Measurements from ENCODE around the gene EDN1. TPM values are rescaled to one million over a fixed set of nuclear protein-coding genes. Genes with fewer than 3 reads are reported as not detected.
"Not testable (repeated sequence)": the region's sequence is repeated elsewhere in the genome, so short reads cannot be mapped to it uniquely, and the experiment has no call there.

EDN1 gene
- total RNA-seq, 3 donors from 2014 or later, result 0.24 to 0.25 TPM; not detected in 1

- H3K9me3 Mint-ChIP-seq, result peaks cover 5% of the 10 kb centered on the region
- H3K27me3 Mint-ChIP-seq (ENCODE audit: low read depth), result peaks cover 11% of the 10 kb centered on the region
- no peak overlapping the region for H3K4me3 Mint-ChIP-seq
- DNase-seq (no peak), ATAC-seq (no peak)
- H3K36me3 Mint-ChIP-seq (ENCODE audit: insufficient read depth), result no peaks in the 10 kb centered on the region
- H3K4me1 Mint-ChIP-seq (ENCODE audit: low read depth), result no peaks in the 10 kb centered on the region
These were observed 23.9 kb downstream of the EDN1 start for GRCh38 chr6:12313992-12314589.

- Mint-ChIP-seq H3K9me3 (peaks cover 5% of the 10 kb centered on the region), H3K27me3 (ENCODE audit: low read depth) (peaks cover 11% of the 10 kb centered on the region), H3K4me1 (ENCODE audit: low read depth) (no peaks in the 10 kb centered on the region), H3K36me3 (ENCODE audit: insufficient read depth) (no peaks in the 10 kb centered on the region), H3K4me3 (no peak overlapping the region)
- DNase-seq (no peak), ATAC-seq (no peak)
These were observed 24.6 kb downstream of the EDN1 start for GRCh38 chr6:12314751-12315150.

GRCh38 chr6:12315292-12316081, 25.3 kb downstream of the EDN1 start:
- DNase-seq (no peak), ATAC-seq (no peak)
- Mint-ChIP-seq H3K4me3 (no peak overlapping the region), H3K27me3 (ENCODE audit: low read depth) (peaks cover 12% of the 10 kb centered on the region), H3K9me3 (peaks cover 5% of the 10 kb centered on the region), H3K4me1 (ENCODE audit: low read depth) (no peaks in the 10 kb centered on the region), H3K36me3 (ENCODE audit: insufficient read depth) (no peaks in the 10 kb centered on the region)

GRCh38 chr6:12318749-12319148, 28.6 kb downstream of the EDN1 start:
- peaks cover 22% of the 10 kb centered on the region for H3K27me3 Mint-ChIP-seq (ENCODE audit: low read depth)
- ATAC-seq (no peak), DNase-seq (no peak)
- no peaks in the 10 kb centered on the region for H3K4me1 Mint-ChIP-seq (ENCODE audit: low read depth)
- H3K9me3 Mint-ChIP-seq, result peaks cover 5% of the 10 kb centered on the region
- H3K4me3 Mint-ChIP-seq, result no peak overlapping the region
- H3K36me3 Mint-ChIP-seq (ENCODE audit: insufficient read depth), result no peaks in the 10 kb centered on the region

- not testable (repeated sequence) for H3K9me3 Mint-ChIP-seq; H3K4me3 Mint-ChIP-seq; DNase-seq; H3K36me3 Mint-ChIP-seq (ENCODE audit: insufficient read depth); H3K4me1 Mint-ChIP-seq (ENCODE audit: low read depth); ATAC-seq
- H3K27me3 Mint-ChIP-seq (ENCODE audit: low read depth), result peaks cover 20% of the 10 kb centered on the region
These were observed 29.9 kb downstream of the EDN1 start for GRCh38 chr6:12320074-12320473.

- Mint-ChIP-seq H3K27me3 (ENCODE audit: low read depth) (peaks cover 14% of the 10 kb centered on the region), H3K4me1 (ENCODE audit: low read depth) (no peaks in the 10 kb centered on the region), H3K4me3 (no peak overlapping the region), H3K9me3 (no peaks in the 10 kb centered on the region), H3K36me3 (ENCODE audit: insufficient read depth) (no peaks in the 10 kb centered on the region)
- ATAC-seq (no peak), DNase-seq (no peak)
These were observed 33.9 kb downstream of the EDN1 start for GRCh38 chr6:12324099-12324498.

- ATAC-seq (no peak), DNase-seq (no peak)
- H3K36me3 Mint-ChIP-seq (ENCODE audit: insufficient read depth), result no peaks in the 10 kb centered on the region
- H3K4me1 Mint-ChIP-seq (ENCODE audit: low read depth), result no peaks in the 10 kb centered on the region
- H3K27me3 Mint-ChIP-seq (ENCODE audit: low read depth), result peaks cover 18% of the 10 kb centered on the region
- no peaks in the 10 kb centered on the region for H3K9me3 Mint-ChIP-seq
- no peak overlapping the region for H3K4me3 Mint-ChIP-seq
These were observed 34.6 kb downstream of the EDN1 start for GRCh38 chr6:12324748-12325147.

GRCh38 chr6:12325872-12326271, 35.7 kb downstream of the EDN1 start:
- Mint-ChIP-seq H3K27me3 (ENCODE audit: low read depth) (peaks cover 14% of the 10 kb centered on the region), H3K36me3 (ENCODE audit: insufficient read depth) (no peaks in the 10 kb centered on the region), H3K4me1 (ENCODE audit: low read depth) (no peaks in the 10 kb centered on the region), H3K4me3 (no peak overlapping the region), H3K9me3 (no peaks in the 10 kb centered on the region)
- DNase-seq, result no peak
- no peak for ATAC-seq

GRCh38 chr6:12327391-12327790, 37.2 kb downstream of the EDN1 start:
- no peaks in the 10 kb centered on the region for H3K36me3 Mint-ChIP-seq (ENCODE audit: insufficient read depth)
- peaks cover 1% of the 10 kb centered on the region for H3K4me1 Mint-ChIP-seq (ENCODE audit: low read depth)
- no peaks in the 10 kb centered on the region for H3K9me3 Mint-ChIP-seq
- peaks cover 5% of the 10 kb centered on the region for H3K27me3 Mint-ChIP-seq (ENCODE audit: low read depth)
- no peak for ATAC-seq
- H3K4me3 Mint-ChIP-seq, result no peak overlapping the region
- no peak for DNase-seq

- DNase-seq (no peak), ATAC-seq (no peak)
- H3K9me3 Mint-ChIP-seq, result no peaks in the 10 kb centered on the region
- H3K4me1 Mint-ChIP-seq (ENCODE audit: low read depth), result peaks cover 3% of the 10 kb centered on the region
- H3K27me3 Mint-ChIP-seq (ENCODE audit: low read depth), result peaks cover 4% of the 10 kb centered on the region
- H3K4me3 Mint-ChIP-seq, result no peak overlapping the region
- no peaks in the 10 kb centered on the region for H3K36me3 Mint-ChIP-seq (ENCODE audit: insufficient read depth)
These were observed 37.8 kb downstream of the EDN1 start for GRCh38 chr6:12327988-12328387.

GRCh38 chr6:12328701-12329100, 38.5 kb downstream of the EDN1 start:
- H3K27me3 Mint-ChIP-seq (ENCODE audit: low read depth), result peaks cover 4% of the 10 kb centered on the region
- ATAC-seq (no peak), DNase-seq (no peak)
- H3K36me3 Mint-ChIP-seq (ENCODE audit: insufficient read depth), result no peaks in the 10 kb centered on the region
- peaks cover 3% of the 10 kb centered on the region for H3K4me1 Mint-ChIP-seq (ENCODE audit: low read depth)
- H3K4me3 Mint-ChIP-seq, result no peak overlapping the region
- no peaks in the 10 kb centered on the region for H3K9me3 Mint-ChIP-seq

GRCh38 chr6:12331474-12331873, 41.3 kb downstream of the EDN1 start:
- Mint-ChIP-seq H3K27me3 (ENCODE audit: low read depth) (peaks cover 4% of the 10 kb centered on the region), H3K9me3 (no peaks in the 10 kb centered on the region), H3K36me3 (ENCODE audit: insufficient read depth) (no peaks in the 10 kb centered on the region), H3K4me3 (no peak overlapping the region), H3K4me1 (ENCODE audit: low read depth) (peaks cover 3% of the 10 kb centered on the region)
- DNase-seq (no peak), ATAC-seq (no peak)

GRCh38 chr6:12331951-12332749, 42.0 kb downstream of the EDN1 start:
- ATAC-seq, result no peak
- Mint-ChIP-seq H3K4me3 (no peak overlapping the region), H3K27me3 (ENCODE audit: low read depth) (peaks cover 4% of the 10 kb centered on the region), H3K36me3 (ENCODE audit: insufficient read depth) (no peaks in the 10 kb centered on the region), H3K4me1 (ENCODE audit: low read depth) (peaks cover 3% of the 10 kb centered on the region), H3K9me3 (no peaks in the 10 kb centered on the region)
- no peak for DNase-seq

- not testable (repeated sequence) for H3K9me3 Mint-ChIP-seq; H3K36me3 Mint-ChIP-seq (ENCODE audit: insufficient read depth); H3K4me3 Mint-ChIP-seq; H3K27me3 Mint-ChIP-seq (ENCODE audit: low read depth); ATAC-seq; DNase-seq; H3K4me1 Mint-ChIP-seq (ENCODE audit: low read depth)
These were observed 42.6 kb downstream of the EDN1 start for GRCh38 chr6:12332750-12333079.

- peaks cover 4% of the 10 kb centered on the region for H3K27me3 Mint-ChIP-seq (ENCODE audit: low read depth)
- no peak for DNase-seq
- H3K4me3 Mint-ChIP-seq, result no peak overlapping the region
- ATAC-seq, result no peak
- H3K9me3 Mint-ChIP-seq, result no peaks in the 10 kb centered on the region
- H3K36me3 Mint-ChIP-seq (ENCODE audit: insufficient read depth), result no peaks in the 10 kb centered on the region
- H3K4me1 Mint-ChIP-seq (ENCODE audit: low read depth), result peaks cover 3% of the 10 kb centered on the region
These were observed 43.0 kb downstream of the EDN1 start for GRCh38 chr6:12333128-12333527.

All from activated T-cell treated with anti-CD3 and anti-CD28 coated beads, Interleukin-2, amount 50 U/mL, for 4 hours (primary cell).